Type B pancreatic cell (in vitro differentiated cells): ENCODE measurements around the gene LOC101059915.
"Not testable (repeated sequence)": the region's sequence is repeated elsewhere in the genome, so short reads cannot be mapped to it uniquely, and the experiment has no call there.

Experiments used
- DNase-seq: peaks from one replicate; pipeline ENCODE4 v3.0.0; 2021; ENCODE audit warnings: mixed read lengths; ENCODE audit not compliant: unreplicated experiment; ENCODE audit errors: extremely low spot score
- H3K27ac Mint-ChIP-seq: 2 replicates; pipeline ENCODE4 v1.8.0; 2021; ENCODE audit warnings: mild to moderate bottlenecking, mixed read lengths
- H3K27me3 Mint-ChIP-seq: 2 replicates; pipeline ENCODE4 v1.8.0; 2021; ENCODE audit warnings: mixed read lengths
- H3K36me3 Mint-ChIP-seq: 2 replicates; pipeline ENCODE4 v1.8.0; 2021; ENCODE audit warnings: mixed read lengths
- H3K4me1 Mint-ChIP-seq: one replicate; pipeline ENCODE4 v1.8.0; 2021; ENCODE audit warnings: mixed read lengths; ENCODE audit not compliant: unreplicated experiment
- H3K4me3 Mint-ChIP-seq: 2 replicates; pipeline ENCODE4 v1.8.0; 2021; ENCODE audit warnings: mild to moderate bottlenecking, mixed read lengths
- H3K9me3 Mint-ChIP-seq: 2 replicates; pipeline ENCODE4 v1.8.0; 2021; ENCODE audit warnings: mixed read lengths
- CTCF ChIP-seq: fragments of 200-600 bp; sonication (generic); conservative IDR thresholded peaks from 2 replicates; pipeline ENCODE4 v1.5.0; 2021; ENCODE audit warnings: antibody characterized with exemption, mild to moderate bottlenecking

LOC101059915 gene

GRCh38 chrX:71669492-71669891 is 2.1 kb downstream of the LOC101059915 start:
- no peak for TF ChIP-seq CTCF
- Mint-ChIP-seq H3K9me3 (no peaks in the 10 kb centered on the region), H3K36me3 (no peaks in the 10 kb centered on the region), H3K27ac (no peak overlapping the region), H3K4me3 (no peak overlapping the region), H3K4me1 (no peaks in the 10 kb centered on the region), H3K27me3 (peaks cover 4% of the 10 kb centered on the region)
- DNase-seq: no peak

GRCh38 chrX:71669947-71670346 is 2.6 kb downstream of the LOC101059915 start:
- not testable (repeated sequence) for H3K27me3 Mint-ChIP-seq, DNase-seq, H3K9me3 Mint-ChIP-seq

GRCh38 chrX:71671043-71671780 is 3.9 kb downstream of the LOC101059915 start:
- H3K27me3 Mint-ChIP-seq: peaks cover 4% of the 10 kb centered on the region
- H3K36me3 Mint-ChIP-seq: no peaks in the 10 kb centered on the region
- H3K27ac Mint-ChIP-seq: no peak overlapping the region
- H3K9me3 Mint-ChIP-seq: no peaks in the 10 kb centered on the region
- H3K4me1 Mint-ChIP-seq: no peaks in the 10 kb centered on the region
- no peak for DNase-seq
- no peak for TF ChIP-seq CTCF
- no peak overlapping the region for H3K4me3 Mint-ChIP-seq

More at GRCh38 chrX:71669947-71670346, 2.6 kb downstream of the LOC101059915 start:
- not testable (repeated sequence) for H3K36me3 Mint-ChIP-seq, H3K4me1 Mint-ChIP-seq, H3K4me3 Mint-ChIP-seq, H3K27ac Mint-ChIP-seq
- TF ChIP-seq CTCF: peak; percentile 66

- Mint-ChIP-seq H3K27me3 (peaks cover 4% of the 10 kb centered on the region), H3K36me3 (no peaks in the 10 kb centered on the region), H3K4me1 (no peaks in the 10 kb centered on the region), H3K27ac (no peak overlapping the region), H3K9me3 (no peaks in the 10 kb centered on the region), H3K4me3 (no peak overlapping the region)
- DNase-seq: no peak
- TF ChIP-seq CTCF: no peak
These were observed 4.6 kb downstream of the LOC101059915 start for GRCh38 chrX:71671938-71672337.

DNA sequence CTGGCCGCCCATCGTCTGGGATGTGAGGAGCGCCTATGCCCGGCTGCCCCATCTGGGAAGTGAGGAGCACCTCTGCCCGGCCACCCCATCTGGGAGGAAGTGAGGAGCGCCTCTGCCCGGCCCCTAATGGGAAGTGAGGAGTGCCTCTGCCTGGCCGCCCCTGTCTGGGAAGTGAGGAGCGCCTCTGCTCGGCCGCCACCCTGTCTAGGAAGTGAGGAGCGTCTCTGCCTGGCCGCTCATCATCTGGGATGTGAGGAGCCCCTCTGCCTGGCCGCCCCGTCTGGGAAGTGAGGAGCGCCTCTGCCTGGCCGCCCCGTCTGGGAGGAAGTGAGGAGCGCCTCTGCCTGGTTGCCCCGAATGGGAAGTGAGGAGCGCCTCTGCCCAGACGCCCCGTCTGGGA is 8.3 kb downstream of the LOC101059915 start:
- H3K9me3 Mint-ChIP-seq, H3K4me3 Mint-ChIP-seq, H3K27ac Mint-ChIP-seq, H3K36me3 Mint-ChIP-seq, H3K27me3 Mint-ChIP-seq, H3K4me1 Mint-ChIP-seq: not testable (repeated sequence)
- DNase-seq: peak; percentile 64

GRCh38 chrX:71676068-71676795 is 8.9 kb downstream of the LOC101059915 start:
- H3K4me1 Mint-ChIP-seq, H3K4me3 Mint-ChIP-seq, H3K36me3 Mint-ChIP-seq, H3K27me3 Mint-ChIP-seq, H3K27ac Mint-ChIP-seq, H3K9me3 Mint-ChIP-seq: not testable (repeated sequence)
- DNase-seq: peak; percentile 68

GRCh38 chrX:71677195-71677594 is 9.8 kb downstream of the LOC101059915 start:
- H3K27me3 Mint-ChIP-seq: not testable (repeated sequence)

More at GRCh38 chrX:71677195-71677594, 9.8 kb downstream of the LOC101059915 start:
- H3K9me3 Mint-ChIP-seq, H3K4me3 Mint-ChIP-seq, H3K36me3 Mint-ChIP-seq, DNase-seq, H3K27ac Mint-ChIP-seq, H3K4me1 Mint-ChIP-seq: not testable (repeated sequence)
